Right lobe of liver (tissue), 6 donors: ENCODE data around the gene C3AR1. TPM values are rescaled to one million over a fixed set of nuclear protein-coding genes. Genes with fewer than 3 reads are reported as not detected.

Experiments used
- ATAC-seq, 4 donors: fragments of 200-7000 bp; cut with Tn5 transposase; one replicate each; pipeline ENCODE4 v1.9.1; 2020; ENCODE audit warnings: mild to moderate bottlenecking in 4 of 4, moderate library complexity in 4 of 4
- DNase-seq, 3 donors: peaks; one replicate each; pipeline ENCODE4 v3.0.0-alpha.2; 2020
- H3K27ac ChIP-seq, 3 donors: fragments of 200-600 bp; one replicate each; pipeline ENCODE4 v1.8.0; 2022
- H3K27me3 ChIP-seq, 2 donors: fragments of 200-600 bp; one replicate each; pipeline ENCODE4 v1.8.0; 2022
- H3K36me3 ChIP-seq, 4 donors: fragments of 200-600 bp; sonication (generic) in 1 of 4; one replicate each; pipeline versions ENCODE4 v1.5.1 to v1.8.0; 2017 to 2022; ENCODE audit warnings: control low read depth in 1 of 4
- H3K4me1 ChIP-seq, 4 donors: fragments of 200-600 bp; sonication (generic) in 1 of 4; one replicate each; pipeline versions ENCODE4 v1.5.1 to v1.8.0; 2017 to 2022; ENCODE audit warnings: control low read depth in 1 of 4
- H3K4me3 ChIP-seq, 3 donors: fragments of 200-600 bp; one replicate each; pipeline ENCODE4 v1.8.0; 2022
- H3K9me3 ChIP-seq, 4 donors: fragments of 200-600 bp; sonication (generic) in 1 of 4; one replicate each; pipeline versions ENCODE4 v1.5.1 to v1.8.0; 2017 to 2022; ENCODE audit warnings: control low read depth in 1 of 4
- POLR2A ChIP-seq: fragments of 450-650 bp; IDR thresholded peaks from one replicate; pipeline ENCODE4 v1.6.1; 2017; ENCODE audit warnings: antibody characterized with exemption, mild to moderate bottlenecking
- WGBS: methylation state at CpG from one replicate; pipeline ENCODE4 v1.1.6; 2018; ENCODE audit warnings: low coverage, low lambda C conversion rate; ENCODE audit not compliant: insufficient coverage; ENCODE audit errors: missing lambda C conversion rate; 5-methylcytosine and 5-hydroxymethylcytosine counted together
- intact Hi-C, 2 donors: fragments of 100-400 bp; cut with DNase I; formaldehyde crosslinking; loops; one replicate each; pipeline versions ENCODE4 v1.11.2 to v1.14.1; 2022
- total RNA-seq, 6 experiments: library from RNA; depleted of rRNA in 2 of 6; stranded (reverse); fragments of >200 nt in 2 of 6; fragmentation: NEBNext Ultra II Directional in 3 of 6; extraction: Animal tissue kit (Norgen Biotek cat#: 25700) in 3 of 6; gene quantifications; one replicate each; pipeline versions ENCODE4 v1.1.0 to v1.2.4, GENCODE V29; 2016 to 2023
- TF ChIP-seq, protein P1 (sequence below), 4 donors: fragments of 200-600 bp in 3 of 4; fragments of 450-650 bp in 1 of 4; IDR thresholded peaks; one replicate each; pipeline versions ENCODE4 v1.5.1 to v1.8.0; 2016 to 2022; ENCODE audit warnings: antibody characterized with exemption in 4 of 4, mild to moderate bottlenecking in 2 of 4
- donor health status: DM: no; HTN: yes; CAD: no.
- donor health status: DM: no; HTN: no; CAD: no.
- donor health status: DM: no; HTN: no; CAD: no.
- donor health status: DM: no; HTN: yes; CAD: no.
- donor health status: DM: no; HTN: yes; CAD: no.

C3AR1 gene
- total RNA-seq, 6 experiments from 2014 or later: 2.0 to 11.9 (median 3.8) TPM

- Histone ChIP-seq H3K9me3 (no peaks in the 10 kb centered on the region), H3K4me1 (peaks cover 0 to 23% (median 2%) of the 10 kb centered on the region in 4 donors), H3K27me3 (no peaks in the 10 kb centered on the region), H3K27ac (no peak overlapping the region), H3K36me3 (no peaks in the 10 kb centered on the region), H3K4me3 (no peak overlapping the region)
- 61% methylated on average over 3 of the region's 3 CpGs for WGBS
- intact Hi-C loops: loop anchor here in 1 of 2 donors (10.0 kb wide), 1 partner anchor 55 kb away; the partner anchor contains the start of gene NECAP1
- no peak for ATAC-seq
- no peak for DNase-seq
- TF ChIP-seq, protein P1, sequence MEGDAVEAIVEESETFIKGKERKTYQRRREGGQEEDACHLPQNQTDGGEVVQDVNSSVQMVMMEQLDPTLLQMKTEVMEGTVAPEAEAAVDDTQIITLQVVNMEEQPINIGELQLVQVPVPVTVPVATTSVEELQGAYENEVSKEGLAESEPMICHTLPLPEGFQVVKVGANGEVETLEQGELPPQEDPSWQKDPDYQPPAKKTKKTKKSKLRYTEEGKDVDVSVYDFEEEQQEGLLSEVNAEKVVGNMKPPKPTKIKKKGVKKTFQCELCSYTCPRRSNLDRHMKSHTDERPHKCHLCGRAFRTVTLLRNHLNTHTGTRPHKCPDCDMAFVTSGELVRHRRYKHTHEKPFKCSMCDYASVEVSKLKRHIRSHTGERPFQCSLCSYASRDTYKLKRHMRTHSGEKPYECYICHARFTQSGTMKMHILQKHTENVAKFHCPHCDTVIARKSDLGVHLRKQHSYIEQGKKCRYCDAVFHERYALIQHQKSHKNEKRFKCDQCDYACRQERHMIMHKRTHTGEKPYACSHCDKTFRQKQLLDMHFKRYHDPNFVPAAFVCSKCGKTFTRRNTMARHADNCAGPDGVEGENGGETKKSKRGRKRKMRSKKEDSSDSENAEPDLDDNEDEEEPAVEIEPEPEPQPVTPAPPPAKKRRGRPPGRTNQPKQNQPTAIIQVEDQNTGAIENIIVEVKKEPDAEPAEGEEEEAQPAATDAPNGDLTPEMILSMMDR (IDR thresholded peaks at IDR 0.05): no peak
- TF ChIP-seq POLR2A: no peak
Measured at GRCh38 chr12:8030189-8030588, 36.0 kb downstream of the C3AR1 start.

DNA sequence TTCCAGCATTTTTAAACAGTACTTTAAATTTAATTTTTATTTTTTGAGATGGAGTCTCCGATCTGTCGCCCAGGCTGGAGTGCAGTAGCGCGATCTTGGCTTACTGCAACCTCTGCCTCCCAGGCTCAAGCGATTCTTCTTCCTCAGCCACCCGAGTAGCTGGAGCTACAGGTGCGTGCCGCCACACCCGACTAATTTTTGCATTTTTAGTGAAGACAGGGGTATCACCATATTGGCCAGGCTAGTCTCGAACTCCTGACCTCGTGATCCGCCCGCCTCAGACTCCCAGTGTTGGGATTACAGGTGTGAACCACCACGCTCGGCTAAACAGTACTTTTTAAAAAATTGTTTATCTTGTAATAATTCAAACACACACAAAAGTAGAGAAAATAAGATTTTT lies 37.9 kb downstream of the C3AR1 start:
- DNase-seq (no peak), ATAC-seq (no peak)
- TF ChIP-seq POLR2A: no peak
- TF ChIP-seq, protein P1 (IDR thresholded peaks at IDR 0.05): no peak
- Histone ChIP-seq H3K27me3 (no peaks in the 10 kb centered on the region), H3K4me3 (no peak overlapping the region), H3K4me1 (peaks cover 0 to 5% (median 0%) of the 10 kb centered on the region in 4 donors), H3K27ac (no peak overlapping the region), H3K9me3 (no peaks in the 10 kb centered on the region), H3K36me3 (no peaks in the 10 kb centered on the region)
- WGBS: 96% methylated on average over 9 of the region's 15 CpGs
- intact Hi-C loops: no loop called here

DNA sequence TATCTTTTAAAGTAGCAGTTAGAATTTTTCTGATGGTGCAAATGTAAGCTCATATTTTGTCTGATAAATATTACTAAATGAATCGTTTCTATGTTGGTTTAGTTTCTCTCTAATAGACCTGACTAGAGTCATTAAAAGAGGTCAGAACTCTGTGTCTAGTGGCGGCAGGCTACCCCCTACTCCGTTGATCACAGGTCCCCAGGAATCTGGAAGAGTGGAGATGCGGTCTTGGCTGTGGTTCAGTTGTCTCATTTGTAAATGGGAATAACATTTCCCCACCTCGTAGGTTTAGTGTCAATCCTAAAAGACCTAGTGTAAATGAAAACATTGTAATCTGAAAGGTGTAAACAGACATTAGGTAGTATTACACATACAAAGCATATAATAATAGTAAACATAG lies 38.3 kb downstream of the C3AR1 start:
- intact Hi-C loops: no loop called here
- Histone ChIP-seq H3K4me3 (peak overlapping the region in 1 of 3 donors; percentile 74), H3K27me3 (no peaks in the 10 kb centered on the region), H3K36me3 (no peaks in the 10 kb centered on the region), H3K4me1 (peaks cover 0 to 4% (median 0%) of the 10 kb centered on the region in 4 donors), H3K27ac (no peak overlapping the region), H3K9me3 (no peaks in the 10 kb centered on the region)
- 80% methylated on average over 5 of the region's 5 CpGs for WGBS
- ATAC-seq (no peak), DNase-seq (no peak)
- no peak for TF ChIP-seq POLR2A
- TF ChIP-seq, protein P1 (IDR thresholded peaks at IDR 0.05): no peak

GRCh38 chr12:8026291-8026900 lies 39.8 kb downstream of the C3AR1 start:
- Histone ChIP-seq H3K36me3 (no peaks in the 10 kb centered on the region), H3K27ac (peak overlapping the region; percentile 99 to 100 (median 99)), H3K9me3 (no peaks in the 10 kb centered on the region), H3K4me1 (no peaks in the 10 kb centered on the region), H3K4me3 (peak overlapping the region; percentile 69 to 82 (median 74)), H3K27me3 (no peaks in the 10 kb centered on the region)
- intact Hi-C loops: no loop called here
- DNase-seq: peak; percentile 93 to 98 (median 96)
- ATAC-seq: peak; percentile 96 to 98 (median 97)
- TF ChIP-seq, protein P1 (IDR thresholded peaks at IDR 0.05): no peak
- peak; percentile 48 for TF ChIP-seq POLR2A
- under 1% methylated on average over 27 of the region's 27 CpGs for WGBS
